ENCODE results near the gene REX1BD. TPM values are rescaled to one million over a fixed set of nuclear protein-coding genes. Genes with fewer than 3 reads are reported as not detected.
A peak's percentile ranks its signal among the peaks of the same experiment; 100 is the strongest.

The REX1BD gene
- total RNA-seq, 1 experiment from 2014 or later: 97.1 TPM

DNA sequence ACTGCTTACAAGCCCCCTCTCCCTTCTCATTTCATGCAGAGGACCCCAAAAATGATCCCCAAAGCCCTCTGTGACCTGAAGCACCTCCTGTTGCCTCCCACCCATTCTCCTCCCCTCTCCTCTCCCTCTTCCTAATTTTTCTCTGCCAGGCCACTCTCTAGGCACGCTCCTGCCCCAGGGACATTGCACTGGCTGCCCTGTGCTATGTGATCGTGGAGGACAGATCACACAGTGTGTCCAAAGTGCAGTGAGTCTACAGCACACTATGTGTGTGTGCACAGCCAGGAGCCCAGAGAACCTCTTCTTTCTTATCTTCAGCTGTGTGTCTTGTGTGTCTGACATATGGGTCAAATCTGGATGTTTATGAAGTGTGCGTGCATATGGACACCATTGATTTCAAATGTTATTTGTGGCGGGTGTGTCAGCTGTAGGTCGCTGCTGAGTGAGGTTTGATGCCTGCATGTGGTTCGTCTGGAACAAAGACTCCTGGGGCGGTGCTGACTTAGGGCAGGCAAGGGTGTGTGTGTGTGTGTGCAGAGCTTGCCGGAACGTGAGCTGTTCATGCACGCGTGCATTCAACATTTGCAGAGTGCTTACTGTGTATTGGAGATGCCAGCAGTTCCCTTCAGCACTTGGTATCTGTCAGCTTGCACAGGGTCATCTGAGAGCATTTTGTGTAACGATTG lies 46.2 kb downstream of the REX1BD start:
- no peak overlapping the region for H3K4me2 ChIP-seq (ENCODE audit: low read length)
- H3K36me3 ChIP-seq (ENCODE audit: control insufficient read depth in 1 of 2, insufficient read depth in 2 of 2, low read length in 2 of 2): no peaks in the 10 kb centered on the region
- RAD21 ChIA-PET (ENCODE audit: low non-redundant PET in 1 of 2, low total read pairs in 2 of 2, uncharacterized antibody in 2 of 2, unreplicated experiment in 2 of 2): no interaction called here
- H2AFZ ChIP-seq (ENCODE audit: low read depth, low read length, poor library complexity, severe bottlenecking): no peak overlapping the region
- POLR2A ChIA-PET: no interaction called here
- CTCF ChIA-PET: no interaction called here
- peaks cover 25% of the 10 kb centered on the region for H3K79me2 ChIP-seq (ENCODE audit: insufficient read depth, low read length)
- intact Hi-C loops (cut with micrococcal nuclease): loop anchor here (5.0 kb wide), 1 partner anchor 42 kb away; no protein-coding TSS in a partner anchor
- DNase-seq (ENCODE audit: low read depth, low spot score) (no peak), ATAC-seq (no peak)
- H3K27me3 ChIP-seq (ENCODE audit: insufficient read depth, low read length): no peaks in the 10 kb centered on the region
- no peak overlapping the region for H3K9ac ChIP-seq (ENCODE audit: low read length)
- no peak for TF ChIP-seq JUND (IDR thresholded peaks at IDR 0.05)
- no peak for TF ChIP-seq SIN3A (IDR thresholded peaks at IDR 0.05; ENCODE audit: low read depth)
- TF ChIP-seq, protein P1, sequence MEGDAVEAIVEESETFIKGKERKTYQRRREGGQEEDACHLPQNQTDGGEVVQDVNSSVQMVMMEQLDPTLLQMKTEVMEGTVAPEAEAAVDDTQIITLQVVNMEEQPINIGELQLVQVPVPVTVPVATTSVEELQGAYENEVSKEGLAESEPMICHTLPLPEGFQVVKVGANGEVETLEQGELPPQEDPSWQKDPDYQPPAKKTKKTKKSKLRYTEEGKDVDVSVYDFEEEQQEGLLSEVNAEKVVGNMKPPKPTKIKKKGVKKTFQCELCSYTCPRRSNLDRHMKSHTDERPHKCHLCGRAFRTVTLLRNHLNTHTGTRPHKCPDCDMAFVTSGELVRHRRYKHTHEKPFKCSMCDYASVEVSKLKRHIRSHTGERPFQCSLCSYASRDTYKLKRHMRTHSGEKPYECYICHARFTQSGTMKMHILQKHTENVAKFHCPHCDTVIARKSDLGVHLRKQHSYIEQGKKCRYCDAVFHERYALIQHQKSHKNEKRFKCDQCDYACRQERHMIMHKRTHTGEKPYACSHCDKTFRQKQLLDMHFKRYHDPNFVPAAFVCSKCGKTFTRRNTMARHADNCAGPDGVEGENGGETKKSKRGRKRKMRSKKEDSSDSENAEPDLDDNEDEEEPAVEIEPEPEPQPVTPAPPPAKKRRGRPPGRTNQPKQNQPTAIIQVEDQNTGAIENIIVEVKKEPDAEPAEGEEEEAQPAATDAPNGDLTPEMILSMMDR (IDR thresholded peaks at IDR 0.05 in 2 of 3, conservative IDR thresholded peaks at IDR 0.05 in 1 of 3; ENCODE audit: borderline replicate concordance in 1 of 3, insufficient read depth in 1 of 3, low read depth in 2 of 3, low read length in 2 of 3): no peak
- TF ChIP-seq TCF7L2 (IDR thresholded peaks at IDR 0.05; ENCODE audit: borderline replicate concordance, extremely low read depth, insufficient read depth, insufficient read length): no peak
- no peak for TF ChIP-seq CEBPB (IDR thresholded peaks at IDR 0.05; ENCODE audit: low read depth)
- H3K27ac ChIP-seq (ENCODE audit: low read depth, low read length): no peak overlapping the region
- peaks cover 9 to 27% of the 10 kb centered on the region in 2 experiments for H3K4me1 ChIP-seq (ENCODE audit: control insufficient read depth in 1 of 2, insufficient read depth in 2 of 2, low read length in 2 of 2)
- no peaks in the 10 kb centered on the region for H3K9me2 ChIP-seq (ENCODE audit: insufficient read depth)
- H3K9me3 ChIP-seq (ENCODE audit: control insufficient read depth in 1 of 2, insufficient read depth in 1 of 2, low read depth in 1 of 2, low read length in 2 of 2): no peaks in the 10 kb centered on the region
- no peaks in the 10 kb centered on the region for H4K20me1 ChIP-seq (ENCODE audit: insufficient read depth)
- no peak overlapping the region for H3K4me3 ChIP-seq (replicated peaks in 1 of 2; ENCODE audit: low read depth in 1 of 2, low read length in 2 of 2)
- BruUV-seq (replicated peaks): no TSS peak

DNA sequence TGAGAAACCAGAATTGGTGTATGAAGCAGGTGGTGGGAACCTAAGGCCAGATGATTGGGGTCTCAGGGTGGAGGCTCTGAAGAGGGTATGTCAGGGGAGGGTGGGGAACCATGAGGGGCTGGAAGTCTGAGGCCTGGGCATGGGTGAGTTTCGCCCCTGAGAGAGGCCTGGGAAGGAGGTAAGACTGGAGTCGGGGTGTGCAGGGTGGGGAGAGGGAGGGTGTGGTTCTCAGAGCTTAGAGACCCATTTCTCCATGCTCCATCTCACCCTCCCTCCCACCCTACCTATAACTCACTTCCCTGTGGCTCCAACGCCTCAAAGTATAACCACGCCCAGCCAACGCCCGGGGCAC lies 47.2 kb downstream of the REX1BD start:
- peaks cover 9 to 27% of the 10 kb centered on the region in 2 experiments for H3K4me1 ChIP-seq (ENCODE audit: control insufficient read depth in 1 of 2, insufficient read depth in 2 of 2, low read length in 2 of 2)
- H3K4me2 ChIP-seq (ENCODE audit: low read length): peak overlapping the region; percentile 44
- no peaks in the 10 kb centered on the region for H3K27me3 ChIP-seq (ENCODE audit: insufficient read depth, low read length)
- H3K79me2 ChIP-seq (ENCODE audit: insufficient read depth, low read length): peaks cover 33% of the 10 kb centered on the region
- no peak overlapping the region for H3K27ac ChIP-seq (ENCODE audit: low read depth, low read length)
- BruUV-seq (replicated peaks): no TSS peak
- no peaks in the 10 kb centered on the region for H4K20me1 ChIP-seq (ENCODE audit: insufficient read depth)
- H2AFZ ChIP-seq (ENCODE audit: low read depth, low read length, poor library complexity, severe bottlenecking): no peak overlapping the region
- intact Hi-C loops (cut with micrococcal nuclease): loop anchor here (2.0 to 5.0 kb wide), 2 partner anchors 44 to 113 kb away; partner anchors contain the start of gene ELL
- no peaks in the 10 kb centered on the region for H3K36me3 ChIP-seq (ENCODE audit: control insufficient read depth in 1 of 2, insufficient read depth in 2 of 2, low read length in 2 of 2)
- RAD21 ChIA-PET (ENCODE audit: low non-redundant PET in 1 of 2, low total read pairs in 2 of 2, uncharacterized antibody in 2 of 2, unreplicated experiment in 2 of 2): no interaction called here
- H3K4me3 ChIP-seq (replicated peaks in 1 of 2; ENCODE audit: low read depth in 1 of 2, low read length in 2 of 2): no peak overlapping the region
- no peaks in the 10 kb centered on the region for H3K9me2 ChIP-seq (ENCODE audit: insufficient read depth)
- TF ChIP-seq, protein P2, sequence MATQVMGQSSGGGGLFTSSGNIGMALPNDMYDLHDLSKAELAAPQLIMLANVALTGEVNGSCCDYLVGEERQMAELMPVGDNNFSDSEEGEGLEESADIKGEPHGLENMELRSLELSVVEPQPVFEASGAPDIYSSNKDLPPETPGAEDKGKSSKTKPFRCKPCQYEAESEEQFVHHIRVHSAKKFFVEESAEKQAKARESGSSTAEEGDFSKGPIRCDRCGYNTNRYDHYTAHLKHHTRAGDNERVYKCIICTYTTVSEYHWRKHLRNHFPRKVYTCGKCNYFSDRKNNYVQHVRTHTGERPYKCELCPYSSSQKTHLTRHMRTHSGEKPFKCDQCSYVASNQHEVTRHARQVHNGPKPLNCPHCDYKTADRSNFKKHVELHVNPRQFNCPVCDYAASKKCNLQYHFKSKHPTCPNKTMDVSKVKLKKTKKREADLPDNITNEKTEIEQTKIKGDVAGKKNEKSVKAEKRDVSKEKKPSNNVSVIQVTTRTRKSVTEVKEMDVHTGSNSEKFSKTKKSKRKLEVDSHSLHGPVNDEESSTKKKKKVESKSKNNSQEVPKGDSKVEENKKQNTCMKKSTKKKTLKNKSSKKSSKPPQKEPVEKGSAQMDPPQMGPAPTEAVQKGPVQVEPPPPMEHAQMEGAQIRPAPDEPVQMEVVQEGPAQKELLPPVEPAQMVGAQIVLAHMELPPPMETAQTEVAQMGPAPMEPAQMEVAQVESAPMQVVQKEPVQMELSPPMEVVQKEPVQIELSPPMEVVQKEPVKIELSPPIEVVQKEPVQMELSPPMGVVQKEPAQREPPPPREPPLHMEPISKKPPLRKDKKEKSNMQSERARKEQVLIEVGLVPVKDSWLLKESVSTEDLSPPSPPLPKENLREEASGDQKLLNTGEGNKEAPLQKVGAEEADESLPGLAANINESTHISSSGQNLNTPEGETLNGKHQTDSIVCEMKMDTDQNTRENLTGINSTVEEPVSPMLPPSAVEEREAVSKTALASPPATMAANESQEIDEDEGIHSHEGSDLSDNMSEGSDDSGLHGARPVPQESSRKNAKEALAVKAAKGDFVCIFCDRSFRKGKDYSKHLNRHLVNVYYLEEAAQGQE (IDR thresholded peaks at IDR 0.05; ENCODE audit: low read depth): no peak
- no peak for TF ChIP-seq SRF (IDR thresholded peaks at IDR 0.05; ENCODE audit: low read depth)
- no peaks in the 10 kb centered on the region for H3K9me3 ChIP-seq (ENCODE audit: control insufficient read depth in 1 of 2, insufficient read depth in 1 of 2, low read depth in 1 of 2, low read length in 2 of 2)
- CTCF ChIA-PET: interaction anchor here (0.8 kb wide), 1 partner anchor 42 kb away, joined by 3 read pairs; no protein-coding TSS in a partner anchor
- no peak for DNase-seq (ENCODE audit: low read depth, low spot score)
- POLR2A ChIA-PET: no interaction called here
- no peak overlapping the region for H3K9ac ChIP-seq (ENCODE audit: low read length)
- no peak for ATAC-seq

All from HCT116 (cell line).